Osteocyte (in vitro differentiated cells): ENCODE data around the gene CCDC92B. TPM values are rescaled to one million over a fixed set of nuclear protein-coding genes. Genes with fewer than 3 reads are reported as not detected.

ENCODE experiments used
- DNase-seq: peaks from one replicate; pipeline ENCODE4 v3.0.0; 2021; ENCODE audit warnings: mixed read lengths; ENCODE audit not compliant: unreplicated experiment; ENCODE audit errors: extremely low spot score
- H3K27ac Mint-ChIP-seq: one replicate; pipeline ENCODE4 v1.8.0; 2021; ENCODE audit warnings: mild to moderate bottlenecking, mixed read lengths; ENCODE audit not compliant: unreplicated experiment
- H3K27me3 Mint-ChIP-seq: one replicate; pipeline ENCODE4 v1.8.0; 2021; ENCODE audit warnings: mixed read lengths; ENCODE audit not compliant: unreplicated experiment
- H3K36me3 Mint-ChIP-seq: one replicate; pipeline ENCODE4 v1.8.0; 2021; ENCODE audit warnings: mixed read lengths; ENCODE audit not compliant: unreplicated experiment
- H3K4me1 Mint-ChIP-seq: one replicate; pipeline ENCODE4 v1.8.0; 2021; ENCODE audit warnings: mixed read lengths; ENCODE audit not compliant: unreplicated experiment
- H3K4me3 Mint-ChIP-seq: one replicate; pipeline ENCODE4 v1.8.0; 2021; ENCODE audit warnings: mild to moderate bottlenecking, moderate library complexity, mixed read lengths; ENCODE audit not compliant: unreplicated experiment
- H3K9me3 Mint-ChIP-seq: one replicate; pipeline ENCODE4 v1.8.0; 2021; ENCODE audit warnings: mixed read lengths; ENCODE audit not compliant: unreplicated experiment
- CTCF ChIP-seq: fragments of 200-600 bp; sonication (generic); IDR thresholded peaks from 2 replicates; pipeline ENCODE4 v1.5.0; 2021; ENCODE audit warnings: antibody characterized with exemption, mild to moderate bottlenecking, moderate library complexity
- total RNA-seq: library from RNA; stranded (reverse); gene quantifications from 2 replicates; pipeline ENCODE4 v1.2.1, GENCODE V29; 2021

CCDC92B gene
- total RNA-seq, 1 donor from 2014 or later: not detected

GRCh38 chr17:2777242-2777867 is 27.9 kb upstream of the CCDC92B start:
- no peak for DNase-seq
- no peaks in the 10 kb centered on the region for H3K36me3 Mint-ChIP-seq
- peak overlapping the region; percentile 64 for H3K4me3 Mint-ChIP-seq
- H3K4me1 Mint-ChIP-seq: peaks cover 4% of the 10 kb centered on the region
- no peak overlapping the region for H3K27ac Mint-ChIP-seq
- H3K9me3 Mint-ChIP-seq: no peaks in the 10 kb centered on the region
- TF ChIP-seq CTCF: no peak
- H3K27me3 Mint-ChIP-seq: peaks cover 56% of the 10 kb centered on the region

GRCh38 chr17:2776589-2777241 is 27.3 kb upstream of the CCDC92B start:
- H3K27ac Mint-ChIP-seq: no peak overlapping the region
- H3K9me3 Mint-ChIP-seq: no peaks in the 10 kb centered on the region
- TF ChIP-seq CTCF: no peak
- peaks cover 4% of the 10 kb centered on the region for H3K4me1 Mint-ChIP-seq
- H3K27me3 Mint-ChIP-seq: peaks cover 54% of the 10 kb centered on the region
- no peak for DNase-seq
- H3K36me3 Mint-ChIP-seq: no peaks in the 10 kb centered on the region
- peak overlapping the region; percentile 64 for H3K4me3 Mint-ChIP-seq

- no peak for TF ChIP-seq CTCF
- Mint-ChIP-seq H3K4me1 (peaks cover 4% of the 10 kb centered on the region), H3K27ac (no peak overlapping the region), H3K27me3 (peaks cover 49% of the 10 kb centered on the region), H3K36me3 (no peaks in the 10 kb centered on the region), H3K4me3 (no peak overlapping the region), H3K9me3 (no peaks in the 10 kb centered on the region)
- DNase-seq: no peak
Observed at GRCh38 chr17:2775206-2775605, 25.8 kb upstream of the CCDC92B start.

GRCh38 chr17:2770129-2770528 is 20.7 kb upstream of the CCDC92B start:
- H3K27ac Mint-ChIP-seq: no peak overlapping the region
- H3K36me3 Mint-ChIP-seq: no peaks in the 10 kb centered on the region
- no peak for DNase-seq
- no peaks in the 10 kb centered on the region for H3K9me3 Mint-ChIP-seq
- no peak overlapping the region for H3K4me3 Mint-ChIP-seq
- H3K27me3 Mint-ChIP-seq: peaks cover 23% of the 10 kb centered on the region
- no peak for TF ChIP-seq CTCF
- no peaks in the 10 kb centered on the region for H3K4me1 Mint-ChIP-seq

- DNase-seq: no peak
- no peak overlapping the region for H3K27ac Mint-ChIP-seq
- H3K4me1 Mint-ChIP-seq: peaks cover 4% of the 10 kb centered on the region
- H3K36me3 Mint-ChIP-seq: no peaks in the 10 kb centered on the region
- H3K9me3 Mint-ChIP-seq: no peaks in the 10 kb centered on the region
- TF ChIP-seq CTCF: no peak
- H3K4me3 Mint-ChIP-seq: no peak overlapping the region
- H3K27me3 Mint-ChIP-seq: peaks cover 49% of the 10 kb centered on the region
Observed at GRCh38 chr17:2758870-2759269, 9.4 kb upstream of the CCDC92B start.
